ENCODE data around the gene TMEM86A. TPM values are rescaled to one million over a fixed set of nuclear protein-coding genes. Genes with fewer than 3 reads are reported as not detected.

Gene TMEM86A
- total and polyA plus RNA-seq, 2 of the 8 experiments (the other 6 are each of a cell fraction or from before 2014, with no cell fraction given): 1.5 to 1.7 TPM

DNA sequence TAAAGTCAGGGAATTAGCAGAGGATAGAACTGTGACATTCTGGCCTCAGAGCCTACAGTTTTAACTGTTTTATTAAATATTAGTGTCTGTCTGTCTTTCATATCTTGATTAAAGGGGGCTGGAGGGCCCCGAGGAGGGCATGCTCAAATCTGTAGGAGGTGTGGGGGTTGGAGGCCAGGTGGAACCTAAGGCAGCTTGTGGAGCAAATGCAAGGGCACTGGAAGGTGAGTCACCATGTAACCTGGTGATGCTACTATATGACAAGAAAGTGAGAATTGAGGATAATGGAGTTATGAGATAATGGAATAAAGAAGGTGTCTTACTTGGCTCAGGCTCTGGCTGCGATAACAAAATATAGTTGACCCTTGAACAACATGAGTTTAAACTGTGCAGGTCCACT lies 27.3 kb upstream of the TMEM86A start:
- no peak for FAIRE-seq
- Histone ChIP-seq H3K27me3 (replicated peaks in 1 of 4; ENCODE audit: control insufficient read depth in 3 of 4, extremely low read depth in 1 of 4, insufficient read depth in 3 of 4, low read length in 3 of 4) (peaks cover 0 to 1% (median 0%) of the 10 kb centered on the region in 4 experiments; a peak in 1 of 7 replicates), H3K36me3 (ENCODE audit: control insufficient read depth in 2 of 4, insufficient read depth in 4 of 4, low read length in 3 of 4) (no peaks in the 10 kb centered on the region), H3K79me2 (ENCODE audit: control insufficient read depth in 1 of 2, insufficient read depth in 2 of 2, low read length in 2 of 2) (no peaks in the 10 kb centered on the region), H3K9ac (replicated peaks in 1 of 4; ENCODE audit: extremely low read depth in 1 of 4, low read depth in 3 of 4, low read length in 3 of 4) (no peak overlapping the region), H4K20me1 (replicated peaks in 1 of 2; ENCODE audit: control insufficient read depth in 1 of 2, insufficient read depth in 2 of 2, low read length in 2 of 2) (no peaks in the 10 kb centered on the region), H2BK20ac (ENCODE audit: low read length) (no peak overlapping the region), H3K27ac (ENCODE audit: low read depth, low read length) (no peak overlapping the region), H2BK120ac (replicated peaks; ENCODE audit: low read depth, low read length) (no peak overlapping the region), H4K91ac (replicated peaks; ENCODE audit: insufficient read length, low read length) (no peak overlapping the region), H3K4me3 (ENCODE audit: extremely low read depth in 1 of 4, insufficient read depth in 2 of 4, low read depth in 3 of 4, low read length in 4 of 4) (no peak overlapping the region), H3K79me1 (ENCODE audit: low read depth, low read length) (no peaks in the 10 kb centered on the region), H3K4me1 (replicated peaks in 1 of 4; ENCODE audit: control insufficient read depth in 3 of 4, insufficient read depth in 4 of 4, low read length in 3 of 4) (peaks cover 0 to 2% (median under 1%) of the 10 kb centered on the region in 4 experiments; a peak in 2 of 7 replicates), H3K14ac (ENCODE audit: insufficient read length) (no peak overlapping the region), H2BK15ac (ENCODE audit: low read length) (no peak overlapping the region), H3K23me2 (ENCODE audit: low read depth, low read length) (no peaks in the 10 kb centered on the region), H2AFZ (ENCODE audit: low read length) (no peak overlapping the region), H3K23ac (ENCODE audit: insufficient read length) (no peak overlapping the region), H4K8ac (ENCODE audit: extremely low read depth, insufficient read depth, low read length) (no peak overlapping the region), H2BK12ac (ENCODE audit: low read depth, low read length) (no peak overlapping the region), H3K4me2 (ENCODE audit: insufficient read depth in 1 of 2, low read depth in 2 of 2, low read length in 2 of 2) (no peak overlapping the region), H3K18ac (ENCODE audit: extremely low read depth, low read length) (no peak overlapping the region), H4K5ac (ENCODE audit: insufficient read length, low read depth, low read length) (no peak overlapping the region), H2AK5ac (ENCODE audit: low read depth, low read length) (no peak overlapping the region), H3K9me3 (ENCODE audit: insufficient read depth in 2 of 2, low read depth in 1 of 2, low read length in 1 of 2) (no peaks in the 10 kb centered on the region), H3K4ac (replicated peaks; ENCODE audit: insufficient read length, low read depth, low read length) (no peak overlapping the region), H3K56ac (replicated peaks; ENCODE audit: insufficient read length, low read depth, low read length) (no peak overlapping the region), H2BK5ac (ENCODE audit: low read depth, low read length) (no peak overlapping the region)
- ChIA-PET CTCF (ENCODE audit: partially characterized antibody) (interaction anchor here (1.3 kb wide), 1 partner anchor 66 kb away, joined by 3 read pairs; no protein-coding TSS in a partner anchor), POLR2A (ENCODE audit: partially characterized antibody) (no interaction called here)
- WGBS, 2 experiments (ENCODE audit: extremely low coverage in 1 of 2, insufficient coverage in 1 of 2, insufficient read length in 1 of 2, insufficient replicate concordance in 2 of 2, low coverage in 1 of 2, low lambda C conversion rate in 2 of 2, missing lambda C conversion rate in 1 of 2): 86% methylated on average over 2 of the region's 2 CpGs; no CpG with 5 or more reads in 1 of the 2 experiments
- DNase-seq (ENCODE audit: low read depth in 1 of 2, low spot score in 2 of 2): no peak
- TF ChIP-seq HDAC6 (IDR thresholded peaks at IDR 0.05; ENCODE audit: low read depth, low read length): no peak
- TF ChIP-seq CHD1 (IDR thresholded peaks at IDR 0.05; ENCODE audit: low read depth, low read length): no peak
- TF ChIP-seq E2F6 (IDR thresholded peaks at IDR 0.05): no peak
